Esophagus muscularis mucosa (tissue), 4 donors: ENCODE data around the gene USH1G.

Experiments used
- CTCF ChIP-seq, 3 experiments: fragments of 200-600 bp in 2 of 3; fragments of 450-650 bp in 1 of 3; sonication (generic) in 2 of 3; IDR thresholded peaks; one replicate each; pipeline ENCODE4 v1.5.1; 2017 to 2019; ENCODE audit warnings: antibody characterized with exemption in 3 of 3, mild to moderate bottlenecking in 2 of 3, moderate library complexity in 1 of 3
- EP300 ChIP-seq: sonication (generic); formaldehyde crosslinking; IDR thresholded peaks from one replicate; pipeline ENCODE4 v1.6.1; 2017; ENCODE audit warnings: antibody characterized with exemption
- POLR2AphosphoS5 ChIP-seq, 2 donors: sonication (generic); formaldehyde crosslinking; IDR thresholded peaks; one replicate each; pipeline ENCODE4 v1.6.1; 2017; ENCODE audit warnings: antibody characterized with exemption in 2 of 2

DNA sequence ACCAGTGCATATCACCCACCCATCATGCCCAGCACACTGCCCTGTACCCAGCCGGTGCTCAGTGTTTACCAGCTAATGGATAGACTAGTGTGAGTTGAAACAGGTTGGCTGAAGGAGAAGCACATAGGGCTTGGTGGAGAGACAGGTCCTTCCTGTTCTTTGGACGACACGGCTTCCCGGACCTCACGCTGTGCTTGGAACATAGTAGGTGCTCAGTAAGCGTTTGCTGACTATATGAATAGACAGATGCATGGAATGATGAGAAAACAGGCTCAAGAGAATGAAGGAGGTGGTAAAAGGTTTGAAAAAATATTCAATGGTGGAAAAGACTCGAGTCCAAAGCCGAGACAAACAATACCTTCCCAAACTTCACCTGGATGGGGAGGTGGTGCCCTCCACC, 22.8 kb downstream of the USH1G start:
- TF ChIP-seq CTCF (IDR thresholded peaks at IDR 0.05) (no peak), EP300 (no peak), POLR2AphosphoS5 (IDR thresholded peaks at IDR 0.05) (no peak)
